ENCODE results near the gene CRIP3.
"Not testable (repeated sequence)": the region's sequence is repeated elsewhere in the genome, so short reads cannot be mapped to it uniquely, and the experiment has no call there.

CRIP3 gene

GRCh38 chr6:43308101-43308989, at the start of gene CRIP3:
Gene CRIP3, minus strand, starts transcription at chr6:43308826. Its CDS starts 34 bp downstream, at chr6:43308792.
- no peak for DNase-seq

DNA sequence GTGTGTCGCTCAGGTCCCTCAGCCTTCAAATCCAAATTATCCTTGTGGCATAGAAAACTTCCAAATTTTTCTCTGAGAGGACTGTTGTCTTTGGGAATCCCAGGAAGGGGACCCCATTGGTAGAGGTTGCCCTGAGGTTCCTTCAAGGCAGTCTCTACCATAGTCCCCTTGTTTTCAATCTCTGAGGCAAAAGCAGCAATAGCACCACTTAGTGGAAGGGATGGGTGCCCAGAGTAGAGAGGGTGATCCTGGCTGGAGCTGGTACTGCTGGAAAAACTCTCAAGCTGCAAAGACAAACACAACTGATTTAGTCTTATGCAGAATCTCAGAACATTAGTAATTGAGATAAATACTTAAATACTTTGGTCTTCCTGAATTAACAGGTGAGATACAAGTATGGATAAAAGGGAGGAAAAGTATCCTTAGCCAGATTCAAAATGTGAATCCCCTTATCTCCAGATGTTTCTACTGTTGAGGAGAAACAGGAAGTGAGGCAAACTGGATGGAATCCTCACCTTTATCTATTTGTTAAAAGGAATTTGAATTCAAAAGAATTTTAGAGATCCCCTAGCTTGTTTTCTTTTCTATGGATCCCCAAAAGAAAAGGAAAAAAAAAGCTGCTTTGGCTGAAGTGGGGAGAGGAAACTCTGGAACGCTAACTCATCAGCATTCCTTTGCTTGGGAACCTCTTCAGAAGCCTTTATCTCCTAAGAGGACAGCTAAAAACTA, 47.4 kb upstream of the CRIP3 start:
- no peak for DNase-seq

GRCh38 chr6:43351951-43352350, 43.3 kb upstream of the CRIP3 start:
- not testable (repeated sequence) for DNase-seq

DNA sequence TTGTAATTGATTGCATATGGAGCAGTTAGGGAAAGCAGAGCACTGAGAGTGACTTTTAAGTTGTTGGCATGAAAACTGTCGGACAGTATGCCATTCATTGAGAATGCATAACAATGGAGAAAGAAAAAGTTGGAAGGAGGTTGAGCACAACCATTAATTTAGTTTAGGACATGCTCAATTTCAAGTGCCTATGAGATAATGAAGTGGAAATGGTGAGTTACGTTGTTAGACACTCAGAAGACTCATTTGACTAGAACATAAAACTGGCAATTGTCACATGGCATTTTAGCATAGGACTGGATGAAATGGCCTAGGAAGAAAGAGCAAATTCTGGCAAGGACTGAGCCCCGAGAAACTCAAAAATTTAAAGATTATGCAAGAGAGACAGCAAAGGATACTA, 38.8 kb upstream of the CRIP3 start:
- DNase-seq: no peak

- DNase-seq: no peak
Observed at GRCh38 chr6:43347021-43347420, 38.4 kb upstream of the CRIP3 start.

DNA sequence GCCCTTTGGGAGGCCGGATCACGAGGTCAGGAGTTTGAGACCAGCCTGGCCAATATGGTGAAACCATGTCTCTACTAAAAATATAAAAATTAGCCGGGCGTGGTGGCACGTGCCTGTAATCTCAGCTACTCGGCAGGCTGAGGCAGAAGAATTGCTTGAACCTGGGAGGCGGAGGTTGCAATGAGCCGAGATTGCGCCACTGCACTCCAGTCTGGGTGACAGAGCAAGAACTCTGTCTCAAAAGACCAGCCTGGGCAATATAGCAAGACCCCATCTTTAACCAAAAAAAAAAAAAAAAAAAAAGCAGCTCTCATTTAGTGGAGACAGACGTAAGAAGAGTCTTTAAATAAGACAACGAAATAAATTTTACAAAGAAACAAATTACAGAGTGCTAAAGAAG, 37.6 kb upstream of the CRIP3 start:
- DNase-seq: not testable (repeated sequence)

GRCh38 chr6:43339168-43339567, 30.5 kb upstream of the CRIP3 start:
- no peak for DNase-seq

GRCh38 chr6:43338243-43338642, 29.6 kb upstream of the CRIP3 start:
- DNase-seq: no peak

GRCh38 chr6:43336382-43336781, 27.8 kb upstream of the CRIP3 start:
- no peak for DNase-seq

DNA sequence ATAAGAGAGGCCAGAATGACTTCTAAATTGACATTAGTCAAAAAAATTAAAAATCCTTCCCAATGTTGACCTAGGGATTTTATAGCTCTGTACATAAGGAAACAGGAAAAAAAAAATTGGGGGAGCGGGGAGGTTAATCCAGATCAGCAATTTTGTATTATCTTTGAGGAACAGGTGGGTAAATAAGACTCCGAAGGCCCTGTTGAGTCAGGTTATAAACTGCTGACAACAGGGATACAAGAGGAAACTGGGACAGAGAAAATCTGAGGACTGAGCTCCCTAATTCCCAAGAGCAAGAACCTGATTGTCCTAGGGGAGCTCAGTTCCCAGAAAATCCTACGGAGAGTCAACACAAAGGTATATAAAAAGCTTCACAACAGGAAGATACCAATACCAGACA, 26.8 kb upstream of the CRIP3 start:
- DNase-seq: no peak

DNA sequence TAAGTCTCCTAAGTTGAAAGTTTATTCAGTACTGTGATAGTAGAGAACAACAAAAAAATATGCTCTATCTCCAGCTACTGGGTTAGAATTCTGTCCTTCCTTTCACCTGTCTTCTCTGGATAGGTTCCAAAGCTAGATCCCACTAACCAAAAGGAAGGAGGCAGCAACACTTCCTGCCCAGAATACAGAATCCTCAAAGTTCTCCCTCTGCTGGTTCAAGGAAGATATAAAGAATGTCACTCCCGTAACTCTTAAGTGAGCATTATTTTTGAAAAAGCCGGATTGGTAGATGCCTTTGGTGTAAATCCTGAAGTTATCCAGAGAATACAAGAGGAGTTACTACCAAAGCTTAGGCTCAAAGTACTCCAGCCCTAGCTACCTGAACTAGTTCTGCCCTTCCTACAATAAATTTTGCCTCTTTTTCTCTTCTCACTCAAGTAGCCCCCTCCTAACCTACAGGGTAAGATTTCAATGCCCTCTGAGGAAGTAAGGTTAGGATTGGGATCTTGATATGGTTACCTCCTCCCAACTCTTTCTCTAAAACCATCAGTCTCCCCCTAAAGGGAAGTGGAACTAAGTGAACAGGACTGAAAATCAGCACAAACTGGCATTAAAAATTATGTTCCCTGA, 26.0 kb upstream of the CRIP3 start:
- DNase-seq: no peak

DNA sequence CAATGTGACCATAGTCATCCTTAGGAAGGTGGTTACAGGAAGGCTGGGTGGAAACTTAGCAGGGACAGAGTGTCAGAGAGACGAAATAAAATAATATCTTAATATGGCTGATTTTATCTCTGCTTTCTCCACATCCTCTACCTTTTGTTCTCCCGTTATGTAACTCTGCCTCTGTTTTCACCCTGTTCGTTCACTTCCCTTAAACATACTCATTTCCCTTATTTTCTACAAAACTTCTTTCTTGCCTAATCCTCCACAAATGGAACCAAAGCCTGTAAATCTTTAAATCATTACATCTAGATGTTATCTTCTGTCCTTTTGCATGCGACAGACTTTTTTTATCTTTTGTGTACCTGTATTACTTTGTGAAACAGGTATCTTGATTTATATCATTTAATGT, 23.3 kb upstream of the CRIP3 start:
- DNase-seq: no peak

DNA sequence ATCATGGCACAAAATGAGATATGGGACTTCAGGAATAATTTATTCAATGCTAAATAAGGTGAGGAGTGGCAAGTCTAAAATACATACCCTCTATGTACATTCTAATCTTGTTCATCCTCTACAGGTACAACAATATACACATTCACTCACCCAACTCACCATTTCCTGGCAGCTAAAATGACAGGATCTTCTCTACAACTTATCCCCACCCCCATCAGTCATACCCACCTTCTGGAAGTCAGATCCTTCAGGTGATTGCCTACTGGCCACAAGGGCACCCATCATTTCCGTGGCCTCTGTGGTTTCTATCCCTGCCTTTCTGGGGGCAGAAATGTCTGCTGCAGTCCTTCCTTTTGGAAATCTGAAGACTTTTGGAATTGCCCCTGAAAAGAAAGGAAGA, 22.8 kb upstream of the CRIP3 start:
- no peak for DNase-seq

DNA sequence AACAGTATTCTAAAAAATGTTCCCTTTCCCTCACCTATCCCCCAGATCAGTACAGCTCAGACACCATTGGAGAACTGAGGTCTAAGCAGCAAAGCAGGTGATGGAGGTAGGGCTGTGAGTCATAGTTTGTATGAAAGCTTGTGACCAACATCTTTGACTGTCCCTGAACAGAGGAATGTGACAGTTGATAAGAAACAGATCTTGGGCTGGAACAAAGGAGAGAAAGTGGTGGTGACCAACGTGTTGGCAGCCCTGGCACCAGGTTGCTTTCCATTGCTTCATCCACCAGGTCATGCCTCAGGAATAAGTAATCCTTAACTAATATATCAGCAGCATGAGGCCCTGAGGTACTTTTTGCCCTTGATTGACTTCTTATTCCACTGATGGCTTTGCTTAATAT, 19.9 kb upstream of the CRIP3 start:
- no peak for DNase-seq

GRCh38 chr6:43325876-43326275, 17.2 kb upstream of the CRIP3 start:
- no peak for DNase-seq

- DNase-seq: no peak
Observed at GRCh38 chr6:43318011-43318410, 9.4 kb upstream of the CRIP3 start.

GRCh38 chr6:43313813-43314212, 5.2 kb upstream of the CRIP3 start:
- no peak for DNase-seq

- DNase-seq: no peak
Observed at GRCh38 chr6:43311666-43312065, 3.0 kb upstream of the CRIP3 start.

- no peak for DNase-seq
Observed at GRCh38 chr6:43310624-43311023, 2.0 kb upstream of the CRIP3 start.

GRCh38 chr6:43310134-43310533, 1.5 kb upstream of the CRIP3 start:
- no peak for DNase-seq

- DNase-seq: no peak
Observed at GRCh38 chr6:43308990-43309477, 408 bp upstream of the CRIP3 start.

- no peak for DNase-seq
Observed at GRCh38 chr6:43307451-43308100, 1.1 kb downstream of the CRIP3 start.

- DNase-seq: no peak
Observed at GRCh38 chr6:43306086-43306485, 2.5 kb downstream of the CRIP3 start.

Data from NCI-H1694 treated with DMSO at 0.1 percent for 48 hours (cell line).